ENCODE measurements around the gene TSPY10. TPM values are rescaled to one million over a fixed set of nuclear protein-coding genes. Genes with fewer than 3 reads are reported as not detected.
"Not testable (repeated sequence)": the region's sequence is repeated elsewhere in the genome, so short reads cannot be mapped to it uniquely, and the experiment has no call there.

TSPY10 gene
- total RNA-seq = not detected in 2 replicates

GRCh38 chrY:9527580-9527979 lies at the start of gene TSPY10:
Gene TSPY10 (plus strand): TSS chrY:9527880. CDS start chrY:9527926, 46 bp downstream.
- not testable (repeated sequence) for H3K4me3 ChIP-seq (ENCODE audit: low read depth, low read length); DNase-seq (ENCODE audit: low read depth)

GRCh38 chrY:9486967-9487366 lies 40.7 kb upstream of the TSPY10 start, which contains the start of gene TSPY9:
Gene TSPY9 (plus strand): TSS chrY:9487267. CDS start chrY:9487313, 46 bp downstream.
- DNase-seq (ENCODE audit: low read depth); H3K4me3 ChIP-seq (ENCODE audit: low read depth, low read length): not testable (repeated sequence)

- not testable (repeated sequence) for H3K4me3 ChIP-seq (ENCODE audit: low read depth, low read length); DNase-seq (ENCODE audit: low read depth)
Observed at GRCh38 chrY:9504396-9504795, 23.3 kb upstream of the TSPY10 start.

GRCh38 chrY:9516287-9516686 lies 11.4 kb upstream of the TSPY10 start:
- DNase-seq (ENCODE audit: low read depth); H3K4me3 ChIP-seq (ENCODE audit: low read depth, low read length): not testable (repeated sequence)

Other genes starting within 250 kb of the TSPY10 start
- gene TSPY4, start 190.4 kb upstream of the TSPY10 start, total RNA-seq = not detected in 2 replicates
- not detected in 2 replicates for gene TSPY8, start 170.1 kb upstream of the TSPY10 start, total RNA-seq
- gene TSPY3, start 129.5 kb upstream of the TSPY10 start, total RNA-seq = not detected in 2 replicates
- gene TSPY1, start 60.9 kb upstream of the TSPY10 start, total RNA-seq = not detected in 2 replicates
- not detected in 2 replicates for gene TSPY9, start 40.6 kb upstream of the TSPY10 start, total RNA-seq

Data from fibroblast of villous mesenchyme (primary cell).